GM19467 (cell line): ENCODE data around the gene IDE.
"Not testable (repeated sequence)": the region's sequence is repeated elsewhere in the genome, so short reads cannot be mapped to it uniquely, and the experiment has no call there.

Source experiments
- ATAC-seq: cut with Tn5 transposase; IDR thresholded peaks from one replicate; pipeline ENCODE4 v1.9.1; 2021; ENCODE audit warnings: mild to moderate bottlenecking, moderate library complexity; ENCODE audit not compliant: unreplicated experiment

The IDE gene

GRCh38 chr10:92492748-92493240 lies 81.1 kb downstream of the IDE start:
- no peak for ATAC-seq

- ATAC-seq, result no peak
Observed at GRCh38 chr10:92490387-92490786, 83.5 kb downstream of the IDE start.

DNA sequence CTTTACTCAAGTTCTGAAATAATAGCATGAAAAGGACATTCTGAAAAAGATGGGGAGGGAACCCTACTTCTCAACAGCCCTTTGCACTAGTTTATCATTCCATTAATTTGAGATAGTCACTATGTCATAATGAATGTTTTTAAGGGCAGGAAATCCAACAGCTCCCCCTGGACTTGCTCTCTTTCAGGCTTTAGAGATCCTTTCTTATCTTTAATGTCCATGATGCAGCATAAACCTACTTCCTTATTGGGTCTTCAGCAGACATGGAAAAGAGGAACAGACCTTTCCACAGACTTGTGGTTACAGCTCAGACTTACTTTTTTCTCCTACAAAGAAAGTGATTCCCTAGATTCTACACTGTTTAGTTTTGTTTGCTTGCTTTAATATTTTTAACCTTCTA lies 87.3 kb downstream of the IDE start:
- no peak for ATAC-seq

DNA sequence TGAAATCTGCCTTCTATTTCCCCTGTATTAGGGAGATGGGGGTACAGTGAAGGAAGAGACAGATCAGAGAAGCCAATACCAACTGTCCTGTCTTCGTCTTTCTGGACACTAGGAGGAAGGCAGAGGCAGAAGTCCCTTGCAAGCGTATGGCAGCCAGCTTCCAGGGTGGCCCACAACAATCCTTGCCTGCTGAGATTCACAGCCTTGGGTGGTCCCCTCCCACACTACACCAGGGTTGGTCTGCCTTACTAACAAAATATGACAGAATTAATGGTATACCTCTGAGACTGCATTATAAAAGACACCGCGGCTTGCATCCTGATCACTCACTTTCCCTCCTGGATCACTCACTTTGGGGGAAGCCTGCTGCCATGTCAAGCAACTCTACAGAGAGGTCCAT lies 90.4 kb downstream of the IDE start:
- no peak for ATAC-seq

DNA sequence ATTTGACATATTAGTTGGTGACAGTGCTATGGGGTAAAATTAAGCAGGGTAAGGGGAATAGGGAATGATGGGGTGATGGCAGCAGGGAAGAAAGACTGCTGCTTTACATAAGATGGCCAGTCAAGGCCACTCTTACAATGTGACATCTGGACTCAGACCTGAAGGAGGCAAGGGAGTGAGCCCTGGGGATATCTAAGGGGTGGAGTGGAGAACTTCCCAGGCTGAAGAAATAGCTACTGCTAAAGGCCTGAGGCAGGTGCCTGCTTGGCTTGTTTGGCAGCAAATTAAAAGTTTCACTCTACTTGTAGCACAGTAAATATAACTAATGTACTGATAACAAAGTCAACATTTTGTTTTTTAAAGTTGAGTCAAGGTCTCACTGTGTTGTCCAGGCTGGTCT lies 93.5 kb downstream of the IDE start:
- no peak for ATAC-seq

DNA sequence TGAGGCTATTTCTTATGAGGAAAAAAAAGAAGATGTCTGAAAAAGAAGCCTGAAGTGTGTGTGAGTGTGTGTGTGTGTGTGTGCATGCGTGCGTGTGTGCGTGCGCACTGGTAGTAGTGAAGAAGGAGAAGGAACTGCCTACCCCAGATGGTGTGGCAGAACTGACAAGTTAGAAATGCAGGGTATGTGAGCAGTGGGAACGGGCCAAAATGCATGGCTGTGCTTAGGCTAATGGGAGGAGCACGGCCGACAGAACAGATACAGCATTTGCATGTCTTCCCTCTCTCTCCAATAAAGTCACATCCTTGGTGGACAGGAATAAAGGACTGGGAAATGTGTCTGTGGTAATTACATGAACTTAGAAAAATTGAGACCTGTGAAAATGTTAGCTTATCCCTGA lies 94.3 kb downstream of the IDE start:
- no peak for ATAC-seq

DNA sequence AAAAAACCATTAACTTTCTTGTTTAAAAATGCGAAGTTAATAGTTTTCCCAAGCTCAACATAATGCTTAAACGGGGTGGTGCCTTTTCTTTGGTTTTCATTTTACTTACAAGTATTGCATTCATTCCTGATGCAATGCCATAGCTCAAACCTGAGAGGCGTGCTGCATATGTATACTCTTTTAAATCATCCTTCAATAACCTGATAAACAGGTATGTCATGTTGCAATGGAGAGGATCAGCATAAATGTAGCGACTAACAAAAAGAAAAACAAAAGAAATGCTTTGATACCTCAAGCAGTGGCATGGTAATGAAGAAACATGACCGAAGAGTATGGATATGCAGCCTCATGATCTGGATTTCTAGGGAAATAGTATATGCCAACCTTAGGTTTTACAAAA lies 95.4 kb downstream of the IDE start:
- no peak for ATAC-seq

DNA sequence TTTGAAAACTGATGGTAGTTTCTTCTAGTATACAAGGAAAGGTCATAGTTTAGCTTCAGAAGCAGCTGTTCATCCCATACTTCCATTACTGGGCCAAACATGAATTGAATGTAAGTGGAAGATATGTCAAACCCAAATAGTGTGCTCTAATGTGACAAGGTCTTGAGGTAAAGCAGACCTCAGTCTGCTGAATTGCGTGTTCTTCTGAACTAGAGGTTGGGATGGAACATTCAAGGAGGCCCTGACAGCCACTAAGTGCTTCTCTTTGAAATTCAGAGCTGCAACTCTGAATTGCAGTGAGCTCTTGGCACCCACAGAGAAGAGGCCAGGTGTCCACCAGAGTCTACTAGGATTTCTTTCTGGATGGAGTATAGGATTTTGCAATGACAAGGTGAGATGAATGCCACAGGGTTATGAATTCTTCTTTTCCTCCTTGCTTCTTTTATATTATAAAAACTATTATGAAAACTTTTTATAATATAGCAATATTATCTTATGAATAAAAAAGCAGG lies 98.5 kb downstream of the IDE start:
- no peak for ATAC-seq

DNA sequence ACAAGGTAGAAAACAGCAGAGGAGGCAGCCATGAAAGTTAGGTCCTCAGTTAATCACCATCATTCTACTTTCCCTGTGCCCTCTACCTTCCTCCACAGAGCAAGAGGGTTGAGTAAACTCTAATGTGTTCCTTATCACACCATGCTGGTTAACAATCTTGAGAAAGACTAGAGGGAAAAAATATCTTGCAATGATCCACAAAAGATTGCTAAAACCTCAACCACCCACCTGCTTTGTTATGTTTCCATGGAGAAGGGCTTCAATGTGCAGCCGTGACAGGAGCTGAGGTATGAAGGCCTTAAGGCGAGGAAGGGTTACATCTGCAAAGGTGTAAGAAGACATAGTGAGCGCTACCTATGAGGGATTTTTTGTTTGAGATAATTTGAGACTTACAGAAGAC lies 103.9 kb downstream of the IDE start:
- ATAC-seq, result no peak

DNA sequence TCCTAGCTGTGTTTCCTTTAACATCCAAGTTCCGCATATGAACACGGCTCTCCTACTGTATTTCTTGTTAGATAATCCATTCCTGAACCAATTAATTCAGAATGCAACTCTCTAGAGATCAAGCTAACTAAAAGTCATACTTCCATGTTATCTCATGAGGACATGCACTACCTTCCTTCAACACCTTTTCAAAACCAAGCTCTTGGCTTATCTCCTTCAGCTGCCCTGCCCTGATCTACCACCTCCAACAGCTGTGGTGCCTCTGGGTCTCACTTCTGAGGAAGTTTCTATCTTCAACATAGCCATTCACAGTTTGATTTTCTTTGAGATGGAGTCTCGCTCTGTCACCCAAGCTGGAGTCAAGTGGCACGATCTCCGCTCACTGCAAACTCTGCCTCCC lies 109.5 kb downstream of the IDE start:
- no peak for ATAC-seq

- no peak for ATAC-seq
Observed at GRCh38 chr10:92463582-92463981, 110.3 kb downstream of the IDE start.

- ATAC-seq, result not testable (repeated sequence)
Observed at GRCh38 chr10:92454955-92455354, 118.9 kb downstream of the IDE start.

DNA sequence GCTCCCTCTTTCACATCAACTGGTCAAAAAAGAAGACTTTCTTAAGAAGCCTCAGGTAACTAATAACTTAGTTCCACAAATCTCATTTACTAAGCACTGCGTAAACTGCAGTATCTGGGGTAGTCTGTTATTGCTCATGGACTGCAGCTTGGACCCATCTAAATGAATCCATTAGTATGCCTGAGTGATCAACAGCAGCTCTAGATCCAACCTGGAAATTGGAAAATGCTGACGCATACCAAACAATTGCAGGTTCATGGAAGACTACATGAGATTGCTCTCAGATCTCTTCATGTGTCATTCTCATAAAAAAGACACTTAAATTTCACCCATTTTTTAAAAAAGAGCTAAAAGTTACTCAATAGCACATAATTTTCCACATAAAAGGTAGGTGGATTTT lies 121.6 kb downstream of the IDE start:
- ATAC-seq, result no peak

- ATAC-seq, result no peak
Observed at GRCh38 chr10:92451431-92451830, 122.5 kb downstream of the IDE start.

DNA sequence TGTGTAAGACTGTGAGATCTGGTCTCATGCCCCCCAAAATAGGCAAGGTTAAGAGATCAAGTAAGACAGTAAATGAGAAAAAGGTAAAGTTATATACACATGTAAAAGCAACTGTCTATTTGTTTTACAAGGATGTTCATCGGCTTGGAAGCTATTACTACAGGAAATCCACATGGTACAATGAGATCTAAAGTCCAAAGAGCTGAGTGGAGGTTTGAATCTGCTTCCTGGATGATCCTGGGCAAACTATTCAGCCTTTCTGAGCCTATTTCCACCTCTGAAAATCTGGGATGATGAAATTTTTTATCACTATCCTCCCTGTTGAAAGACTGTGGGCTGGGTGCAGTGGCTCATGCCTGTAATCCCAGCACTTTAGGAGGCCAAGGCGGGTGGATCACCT lies 123.0 kb downstream of the IDE start:
- no peak for ATAC-seq

GRCh38 chr10:92440578-92440977 lies 133.3 kb downstream of the IDE start:
- no peak for ATAC-seq

GRCh38 chr10:92438220-92438619 lies 135.7 kb downstream of the IDE start:
- ATAC-seq, result no peak

- no peak for ATAC-seq
Observed at GRCh38 chr10:92436611-92437010, 137.3 kb downstream of the IDE start.

DNA sequence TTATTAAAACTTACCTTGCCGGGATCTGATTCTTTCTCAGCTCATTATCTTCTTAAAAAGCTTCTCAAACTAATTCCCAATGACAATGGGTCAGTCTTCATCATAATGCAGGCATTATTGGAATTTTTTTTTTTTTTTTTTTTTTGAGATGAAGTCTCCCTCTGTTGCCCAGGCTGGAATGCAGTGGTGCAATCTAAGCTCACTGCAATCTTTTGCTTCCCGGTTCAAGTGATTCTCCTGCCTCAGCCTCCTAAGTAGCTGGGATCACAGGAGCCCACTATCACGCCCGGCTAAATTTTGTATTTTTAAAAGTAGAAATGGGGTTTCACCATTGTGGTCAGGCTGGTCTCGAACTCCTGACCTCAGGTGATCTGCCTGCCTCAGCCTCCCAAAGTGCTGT lies 137.8 kb downstream of the IDE start:
- not testable (repeated sequence) for ATAC-seq

GRCh38 chr10:92434385-92434784 lies 139.5 kb downstream of the IDE start:
- ATAC-seq, result no peak

DNA sequence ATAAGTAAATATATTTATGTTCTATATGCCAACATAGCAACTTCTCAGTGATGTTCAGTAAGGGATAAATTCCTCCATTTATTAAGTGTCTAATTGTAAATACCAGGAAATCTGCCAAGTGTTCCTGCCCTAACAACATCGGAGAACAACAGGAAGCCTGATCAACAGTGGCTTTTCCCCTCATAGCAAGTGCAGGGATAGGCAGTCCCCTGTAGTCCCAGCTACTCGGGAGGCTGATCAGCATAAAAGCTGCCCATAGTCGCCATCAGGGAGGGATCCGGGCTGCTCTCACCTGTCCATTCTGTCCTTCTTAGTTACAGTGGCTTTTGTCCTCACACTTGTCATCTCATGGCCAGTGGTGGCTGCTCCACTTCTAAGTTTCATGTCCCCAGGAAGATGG lies 141.3 kb downstream of the IDE start:
- ATAC-seq, result no peak

DNA sequence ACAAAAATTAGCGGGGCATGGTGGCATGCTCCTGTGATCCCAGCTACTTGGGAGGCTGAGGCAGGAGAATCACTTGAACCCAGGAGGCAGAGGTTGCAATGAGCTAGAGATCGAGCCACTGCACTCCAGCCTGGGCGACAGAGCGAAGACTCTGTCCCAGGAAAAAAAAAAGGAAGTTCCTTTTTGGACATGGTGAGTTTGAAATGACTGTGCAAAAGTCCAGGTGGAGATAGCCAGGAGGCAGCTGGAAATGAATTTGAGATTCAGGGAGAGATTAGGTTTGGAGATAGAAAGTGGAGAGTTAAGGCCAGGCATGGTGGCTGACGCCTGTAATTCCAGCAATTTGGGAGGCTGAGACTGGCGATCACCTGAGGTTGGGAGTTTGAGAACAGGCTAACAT lies 143.8 kb downstream of the IDE start:
- ATAC-seq, result no peak

DNA sequence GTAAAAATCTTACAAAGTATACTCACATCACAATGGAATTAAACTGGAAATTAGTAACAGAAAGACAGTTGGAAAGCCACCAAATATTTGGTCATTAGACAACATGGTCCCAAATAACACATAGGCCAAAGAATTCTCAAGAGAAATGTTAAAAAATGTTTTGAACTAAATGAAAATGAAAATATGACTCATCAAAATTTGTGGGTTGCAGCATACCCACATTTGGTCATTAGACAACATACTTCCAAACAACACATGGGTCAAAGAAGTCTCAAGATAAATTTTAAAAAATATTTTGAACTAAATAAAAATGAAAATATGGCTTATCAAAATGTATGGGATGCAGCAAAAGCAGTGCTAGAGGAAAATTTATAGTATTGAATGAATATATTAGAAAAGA lies 152.3 kb downstream of the IDE start:
- ATAC-seq, result no peak
